ENCODE measurements around the gene TASOR. TPM values are rescaled to one million over a fixed set of nuclear protein-coding genes. Genes with fewer than 3 reads are reported as not detected.

The TASOR gene, protein sequence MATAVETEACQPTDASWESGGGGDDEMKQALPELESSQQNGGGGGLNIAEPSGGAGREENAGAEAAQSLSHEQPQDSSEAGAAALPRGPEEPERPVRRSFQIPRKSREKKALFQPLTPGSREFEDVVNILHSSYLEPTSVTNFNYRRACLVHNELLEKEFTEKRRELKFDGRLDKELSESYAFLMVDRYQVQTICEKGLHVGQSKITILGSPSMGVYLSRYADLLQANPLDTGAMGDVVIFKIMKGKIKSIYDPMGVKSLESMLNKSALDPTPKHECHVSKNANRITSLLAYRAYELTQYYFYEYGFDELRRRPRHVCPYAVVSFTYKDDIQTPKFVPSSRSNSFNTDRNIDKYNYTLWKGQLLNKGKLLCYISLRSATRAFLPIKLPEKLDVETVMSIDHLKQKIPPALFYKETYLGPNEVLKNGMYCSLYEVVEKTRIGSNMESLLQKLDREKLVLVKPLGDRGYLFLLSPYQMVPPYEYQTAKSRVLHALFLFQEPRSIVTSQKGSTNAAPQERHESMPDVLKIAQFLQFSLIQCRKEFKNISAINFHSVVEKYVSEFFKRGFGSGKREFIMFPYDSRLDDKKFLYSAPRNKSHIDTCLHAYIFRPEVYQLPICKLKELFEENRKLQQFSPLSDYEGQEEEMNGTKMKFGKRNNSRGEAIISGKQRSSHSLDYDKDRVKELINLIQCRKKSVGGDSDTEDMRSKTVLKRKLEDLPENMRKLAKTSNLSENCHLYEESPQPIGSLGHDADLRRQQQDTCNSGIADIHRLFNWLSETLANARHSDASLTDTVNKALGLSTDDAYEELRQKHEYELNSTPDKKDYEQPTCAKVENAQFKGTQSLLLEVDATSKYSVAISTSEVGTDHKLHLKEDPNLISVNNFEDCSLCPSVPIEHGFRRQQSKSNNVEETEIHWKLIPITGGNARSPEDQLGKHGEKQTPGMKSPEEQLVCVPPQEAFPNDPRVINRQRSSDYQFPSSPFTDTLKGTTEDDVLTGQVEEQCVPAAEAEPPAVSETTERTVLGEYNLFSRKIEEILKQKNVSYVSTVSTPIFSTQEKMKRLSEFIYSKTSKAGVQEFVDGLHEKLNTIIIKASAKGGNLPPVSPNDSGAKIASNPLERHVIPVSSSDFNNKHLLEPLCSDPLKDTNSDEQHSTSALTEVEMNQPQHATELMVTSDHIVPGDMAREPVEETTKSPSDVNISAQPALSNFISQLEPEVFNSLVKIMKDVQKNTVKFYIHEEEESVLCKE (N-terminal part only)
- total RNA-seq (10 to 100 TPM; 29.3 to 51.3 TPM), polyA plus RNA-seq (1 to 10 TPM; 5.6 to 9.1 TPM)

DNA sequence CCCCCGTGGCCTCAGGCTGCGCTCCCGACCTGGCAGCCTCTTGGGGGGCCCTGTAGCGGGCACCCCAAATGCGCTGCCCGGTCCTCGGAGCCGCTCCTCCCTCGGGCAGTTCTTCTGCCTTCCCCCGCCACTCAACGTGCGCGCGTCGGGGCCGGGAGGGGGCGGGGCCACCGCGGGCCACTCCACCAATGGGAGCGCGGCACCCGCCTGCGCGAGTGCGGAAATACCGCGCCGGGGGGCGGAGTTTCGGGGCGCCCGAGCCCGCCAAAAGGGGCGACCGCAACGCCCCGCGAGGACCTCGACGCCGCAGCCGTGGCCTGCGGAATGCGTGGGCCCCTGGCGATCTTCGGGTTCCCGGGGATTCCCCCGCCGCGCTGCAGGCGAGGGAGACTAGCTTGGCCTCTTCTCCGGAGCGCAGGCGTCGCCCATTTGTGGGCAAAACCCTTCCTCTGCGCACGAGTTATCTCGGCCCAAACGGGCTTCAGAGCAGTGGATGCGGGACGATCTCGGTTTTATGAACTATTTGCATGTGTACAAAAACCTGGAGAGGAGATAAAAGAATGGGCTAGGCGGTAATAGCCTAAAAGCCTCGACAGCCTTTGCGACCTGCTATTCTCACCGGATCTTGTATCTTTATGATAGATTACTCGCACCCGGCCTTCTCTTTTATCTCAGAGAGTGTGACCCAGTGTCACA, at the start of gene TASOR:
TASOR (minus strand) TSS at position 144 of the 696 bp plus-strand sequence. CDS start 259 bp downstream, outside the sequence.
- peak within 1 kb of the TSS; percentile 69 to 93 for H3K27ac ChIP-seq (ENCODE audit: low read depth in 1 of 2, low read length in 2 of 2)
- no peaks in the 10 kb centered on the region for H3K27me3 ChIP-seq (ENCODE audit: control insufficient read depth in 4 of 4, insufficient read depth in 4 of 4, low read length in 3 of 4)
- no peak for TF ChIP-seq RAD21 (IDR thresholded peaks at IDR 0.05)
- TF ChIP-seq SP1 (IDR thresholded peaks at IDR 0.05) = peak; percentile 26
- no peak for TF ChIP-seq YY1 (IDR thresholded peaks at IDR 0.05)
- TF ChIP-seq, protein P1, sequence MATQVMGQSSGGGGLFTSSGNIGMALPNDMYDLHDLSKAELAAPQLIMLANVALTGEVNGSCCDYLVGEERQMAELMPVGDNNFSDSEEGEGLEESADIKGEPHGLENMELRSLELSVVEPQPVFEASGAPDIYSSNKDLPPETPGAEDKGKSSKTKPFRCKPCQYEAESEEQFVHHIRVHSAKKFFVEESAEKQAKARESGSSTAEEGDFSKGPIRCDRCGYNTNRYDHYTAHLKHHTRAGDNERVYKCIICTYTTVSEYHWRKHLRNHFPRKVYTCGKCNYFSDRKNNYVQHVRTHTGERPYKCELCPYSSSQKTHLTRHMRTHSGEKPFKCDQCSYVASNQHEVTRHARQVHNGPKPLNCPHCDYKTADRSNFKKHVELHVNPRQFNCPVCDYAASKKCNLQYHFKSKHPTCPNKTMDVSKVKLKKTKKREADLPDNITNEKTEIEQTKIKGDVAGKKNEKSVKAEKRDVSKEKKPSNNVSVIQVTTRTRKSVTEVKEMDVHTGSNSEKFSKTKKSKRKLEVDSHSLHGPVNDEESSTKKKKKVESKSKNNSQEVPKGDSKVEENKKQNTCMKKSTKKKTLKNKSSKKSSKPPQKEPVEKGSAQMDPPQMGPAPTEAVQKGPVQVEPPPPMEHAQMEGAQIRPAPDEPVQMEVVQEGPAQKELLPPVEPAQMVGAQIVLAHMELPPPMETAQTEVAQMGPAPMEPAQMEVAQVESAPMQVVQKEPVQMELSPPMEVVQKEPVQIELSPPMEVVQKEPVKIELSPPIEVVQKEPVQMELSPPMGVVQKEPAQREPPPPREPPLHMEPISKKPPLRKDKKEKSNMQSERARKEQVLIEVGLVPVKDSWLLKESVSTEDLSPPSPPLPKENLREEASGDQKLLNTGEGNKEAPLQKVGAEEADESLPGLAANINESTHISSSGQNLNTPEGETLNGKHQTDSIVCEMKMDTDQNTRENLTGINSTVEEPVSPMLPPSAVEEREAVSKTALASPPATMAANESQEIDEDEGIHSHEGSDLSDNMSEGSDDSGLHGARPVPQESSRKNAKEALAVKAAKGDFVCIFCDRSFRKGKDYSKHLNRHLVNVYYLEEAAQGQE (IDR thresholded peaks at IDR 0.05) = no peak
- no peak for TF ChIP-seq GABPA (IDR thresholded peaks at IDR 0.05 in 1 of 2, conservative IDR thresholded peaks at IDR 0.05 in 1 of 2)
- TF ChIP-seq RXRA (IDR thresholded peaks at IDR 0.05) = no peak
- TF ChIP-seq TAF1 (conservative IDR thresholded peaks at IDR 0.05) = no peak
- peak; percentile 89 for DNase-seq (ENCODE audit: low spot score)
- H3K9ac ChIP-seq (ENCODE audit: low read depth in 1 of 2, low read length in 2 of 2) = peak within 1 kb of the TSS; percentile 63 to 78
- no peaks in the 10 kb centered on the region for H3K36me3 ChIP-seq (ENCODE audit: control insufficient read depth in 4 of 4, insufficient read depth in 3 of 4, low read depth in 1 of 4, low read length in 3 of 4)
- H3K4me3 ChIP-seq (ENCODE audit: low read depth in 1 of 3, low read length in 3 of 3) = peak within 1 kb of the TSS; percentile 67 to 88 (median 76)
- 21% methylated on average over 68 of the region's 68 CpGs for WGBS
- peaks cover 3 to 9% (median 5%) of the 10 kb centered on the region in 4 donors for H3K4me1 ChIP-seq (ENCODE audit: control insufficient read depth in 4 of 4, insufficient read depth in 4 of 4, low read length in 3 of 4)
- H3K9me3 ChIP-seq (ENCODE audit: control insufficient read depth in 4 of 4, low read length in 3 of 4) = peaks cover 0 to 3% (median 0%) of the 10 kb centered on the region in 4 donors

DNA sequence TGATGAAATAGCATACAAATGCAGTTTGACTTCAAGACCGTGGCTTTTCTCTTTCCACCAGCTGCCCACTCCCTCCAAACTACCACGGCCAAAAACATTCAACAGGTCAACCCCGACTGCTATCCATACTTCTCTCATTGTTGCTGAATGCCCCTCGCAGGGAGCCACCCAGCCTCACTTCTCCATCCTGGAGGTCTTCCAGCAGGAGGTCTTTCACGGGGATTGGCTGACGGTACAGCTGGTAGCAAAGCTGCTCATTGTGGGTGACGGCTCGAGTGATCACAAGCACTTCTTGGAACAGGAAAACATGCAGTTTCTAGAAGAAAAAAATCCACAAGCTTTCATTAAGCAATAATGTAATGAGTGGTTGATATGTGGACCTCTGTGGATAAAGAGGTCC, 49.0 kb upstream of the TASOR start:
- no peak for DNase-seq (ENCODE audit: low spot score)
- peaks cover 0 to 4% (median 1%) of the 10 kb centered on the region in 4 donors for H3K36me3 ChIP-seq (ENCODE audit: control insufficient read depth in 4 of 4, insufficient read depth in 3 of 4, low read depth in 1 of 4, low read length in 3 of 4)
- no peak overlapping the region for H3K27ac ChIP-seq (ENCODE audit: low read depth in 1 of 2, low read length in 2 of 2)
- TF ChIP-seq GABPA (IDR thresholded peaks at IDR 0.05 in 1 of 2, conservative IDR thresholded peaks at IDR 0.05 in 1 of 2) (no peak), RXRA (IDR thresholded peaks at IDR 0.05) (no peak)
- TF ChIP-seq, protein P1 (IDR thresholded peaks at IDR 0.05) = no peak
- no peaks in the 10 kb centered on the region for H3K27me3 ChIP-seq (ENCODE audit: control insufficient read depth in 4 of 4, insufficient read depth in 4 of 4, low read length in 3 of 4)
- H3K4me1 ChIP-seq (ENCODE audit: control insufficient read depth in 4 of 4, insufficient read depth in 4 of 4, low read length in 3 of 4) = no peaks in the 10 kb centered on the region
- no peak overlapping the region for H3K4me3 ChIP-seq (ENCODE audit: low read depth in 1 of 3, low read length in 3 of 3)
- no peaks in the 10 kb centered on the region for H3K9me3 ChIP-seq (ENCODE audit: control insufficient read depth in 4 of 4, low read length in 3 of 4)
- H3K9ac ChIP-seq (ENCODE audit: low read depth in 1 of 2, low read length in 2 of 2) = no peak overlapping the region
- 91% methylated on average over 8 of the region's 8 CpGs for WGBS
